Measurements from ENCODE around the gene ATL3.

DNA sequence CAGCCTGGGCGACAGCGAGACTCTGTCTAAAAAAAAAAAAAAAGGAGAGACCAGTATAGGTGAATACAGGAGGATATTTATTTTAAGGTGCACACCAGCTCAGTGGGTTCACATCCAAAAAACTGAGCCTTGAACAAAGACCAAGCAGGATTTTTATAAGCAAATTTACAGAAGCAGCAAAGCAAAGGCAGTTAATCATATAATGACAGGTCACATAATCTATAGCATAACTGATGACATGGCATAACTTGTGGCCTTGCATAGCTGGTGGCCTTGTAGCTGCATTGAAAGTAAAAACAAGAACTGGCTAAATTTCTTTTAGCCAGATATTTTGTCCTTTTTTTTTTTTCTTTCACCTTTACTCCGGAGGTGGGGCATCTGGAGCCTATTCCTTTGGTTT, 54.2 kb downstream of the ATL3 start:
- no peak for TF ChIP-seq HNF4A (conservative IDR thresholded peaks at IDR 0.05)
- TF ChIP-seq, protein P1, sequence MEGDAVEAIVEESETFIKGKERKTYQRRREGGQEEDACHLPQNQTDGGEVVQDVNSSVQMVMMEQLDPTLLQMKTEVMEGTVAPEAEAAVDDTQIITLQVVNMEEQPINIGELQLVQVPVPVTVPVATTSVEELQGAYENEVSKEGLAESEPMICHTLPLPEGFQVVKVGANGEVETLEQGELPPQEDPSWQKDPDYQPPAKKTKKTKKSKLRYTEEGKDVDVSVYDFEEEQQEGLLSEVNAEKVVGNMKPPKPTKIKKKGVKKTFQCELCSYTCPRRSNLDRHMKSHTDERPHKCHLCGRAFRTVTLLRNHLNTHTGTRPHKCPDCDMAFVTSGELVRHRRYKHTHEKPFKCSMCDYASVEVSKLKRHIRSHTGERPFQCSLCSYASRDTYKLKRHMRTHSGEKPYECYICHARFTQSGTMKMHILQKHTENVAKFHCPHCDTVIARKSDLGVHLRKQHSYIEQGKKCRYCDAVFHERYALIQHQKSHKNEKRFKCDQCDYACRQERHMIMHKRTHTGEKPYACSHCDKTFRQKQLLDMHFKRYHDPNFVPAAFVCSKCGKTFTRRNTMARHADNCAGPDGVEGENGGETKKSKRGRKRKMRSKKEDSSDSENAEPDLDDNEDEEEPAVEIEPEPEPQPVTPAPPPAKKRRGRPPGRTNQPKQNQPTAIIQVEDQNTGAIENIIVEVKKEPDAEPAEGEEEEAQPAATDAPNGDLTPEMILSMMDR (IDR thresholded peaks at IDR 0.05; ENCODE audit: low read depth, low read length, missing input control), result no peak
- no peak for TF ChIP-seq YY1 (IDR thresholded peaks at IDR 0.05)
- TF ChIP-seq MAX (IDR thresholded peaks at IDR 0.05), result no peak
- no peak for TF ChIP-seq TAF1 (conservative IDR thresholded peaks at IDR 0.05)
- TF ChIP-seq RAD21 (IDR thresholded peaks at IDR 0.05), result no peak
- no peak for TF ChIP-seq REST (IDR thresholded peaks at IDR 0.05)
- TF ChIP-seq, protein P2, sequence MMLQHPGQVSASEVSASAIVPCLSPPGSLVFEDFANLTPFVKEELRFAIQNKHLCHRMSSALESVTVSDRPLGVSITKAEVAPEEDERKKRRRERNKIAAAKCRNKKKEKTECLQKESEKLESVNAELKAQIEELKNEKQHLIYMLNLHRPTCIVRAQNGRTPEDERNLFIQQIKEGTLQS (IDR thresholded peaks at IDR 0.05), result no peak

Data from liver (tissue), 3 donors.